ENCODE results near the gene MYMX.

Gene MYMX

GRCh38 chr6:44265722-44266233, 49.1 kb downstream of the MYMX start:
- no peak for DNase-seq

GRCh38 chr6:44266347-44266746, 49.6 kb downstream of the MYMX start:
- DNase-seq, result no peak

- DNase-seq, result no peak
These were observed 50.5 kb downstream of the MYMX start for GRCh38 chr6:44267252-44267651.

Measured in stimulated activated CD4-positive, alpha-beta T cell treated with anti-CD3 and anti-CD28 coated beads, Interleukin-15, amount 100 ng/mL, for 24 hours (primary cell).